ENCODE measurements around the gene RALGAPB.

RALGAPB gene

GRCh38 chr20:38534756-38535155 lies 62.1 kb downstream of the RALGAPB start:
- FAIRE-seq (no peak), DNase-seq (ENCODE audit: insufficient read length) (no peak)
- TF ChIP-seq TAF1 (IDR thresholded peaks at IDR 0.05; ENCODE audit: borderline replicate concordance, low read depth, low read length) = no peak
- no peak for TF ChIP-seq POLR2A (IDR thresholded peaks at IDR 0.05; ENCODE audit: low read depth, low read length)
- TF ChIP-seq POLR2AphosphoS5 (IDR thresholded peaks at IDR 0.05; ENCODE audit: low read depth, low read length) = no peak

- FAIRE-seq (no peak), DNase-seq (ENCODE audit: insufficient read length) (no peak)
These were observed 63.7 kb downstream of the RALGAPB start for GRCh38 chr20:38536310-38536709.

GRCh38 chr20:38537176-38537575 lies 64.5 kb downstream of the RALGAPB start:
- DNase-seq (ENCODE audit: insufficient read length) = no peak
- TF ChIP-seq TAF1 (IDR thresholded peaks at IDR 0.05; ENCODE audit: borderline replicate concordance, low read depth, low read length) = no peak
- TF ChIP-seq POLR2A (IDR thresholded peaks at IDR 0.05; ENCODE audit: low read depth, low read length) = no peak
- TF ChIP-seq POLR2AphosphoS5 (IDR thresholded peaks at IDR 0.05; ENCODE audit: low read depth, low read length) = no peak
- FAIRE-seq = no peak

More at GRCh38 chr20:38536310-38536709, 63.7 kb downstream of the RALGAPB start:
- no peak for TF ChIP-seq POLR2AphosphoS5 (IDR thresholded peaks at IDR 0.05; ENCODE audit: low read depth, low read length)
- no peak for TF ChIP-seq POLR2A (IDR thresholded peaks at IDR 0.05; ENCODE audit: low read depth, low read length)
- no peak for TF ChIP-seq TAF1 (IDR thresholded peaks at IDR 0.05; ENCODE audit: borderline replicate concordance, low read depth, low read length)

GRCh38 chr20:38538789-38539188 lies 66.1 kb downstream of the RALGAPB start:
- TF ChIP-seq POLR2A (IDR thresholded peaks at IDR 0.05; ENCODE audit: low read depth, low read length) (no peak), POLR2AphosphoS5 (IDR thresholded peaks at IDR 0.05; ENCODE audit: low read depth, low read length) (no peak), TAF1 (IDR thresholded peaks at IDR 0.05; ENCODE audit: borderline replicate concordance, low read depth, low read length) (no peak)
- FAIRE-seq = no peak
- DNase-seq (ENCODE audit: insufficient read length) = no peak

GRCh38 chr20:38543014-38543906 lies 70.6 kb downstream of the RALGAPB start:
- no peak for DNase-seq (ENCODE audit: insufficient read length)
- peak; percentile 87 for FAIRE-seq
- no peak for TF ChIP-seq TAF1 (IDR thresholded peaks at IDR 0.05; ENCODE audit: borderline replicate concordance, low read depth, low read length)
- no peak for TF ChIP-seq POLR2A (IDR thresholded peaks at IDR 0.05; ENCODE audit: low read depth, low read length)
- no peak for TF ChIP-seq POLR2AphosphoS5 (IDR thresholded peaks at IDR 0.05; ENCODE audit: low read depth, low read length)

GRCh38 chr20:38545771-38546170 lies 73.1 kb downstream of the RALGAPB start:
- DNase-seq (ENCODE audit: insufficient read length) (no peak), FAIRE-seq (no peak)
- no peak for TF ChIP-seq POLR2A (IDR thresholded peaks at IDR 0.05; ENCODE audit: low read depth, low read length)
- TF ChIP-seq POLR2AphosphoS5 (IDR thresholded peaks at IDR 0.05; ENCODE audit: low read depth, low read length) = no peak
- no peak for TF ChIP-seq TAF1 (IDR thresholded peaks at IDR 0.05; ENCODE audit: borderline replicate concordance, low read depth, low read length)

GRCh38 chr20:38547288-38548085 lies 74.8 kb downstream of the RALGAPB start:
- TF ChIP-seq POLR2AphosphoS5 (IDR thresholded peaks at IDR 0.05; ENCODE audit: low read depth, low read length) = no peak
- TF ChIP-seq POLR2A (IDR thresholded peaks at IDR 0.05; ENCODE audit: low read depth, low read length) = no peak
- no peak for TF ChIP-seq TAF1 (IDR thresholded peaks at IDR 0.05; ENCODE audit: borderline replicate concordance, low read depth, low read length)
- no peak for FAIRE-seq
- DNase-seq (ENCODE audit: insufficient read length) = no peak

- TF ChIP-seq POLR2AphosphoS5 (IDR thresholded peaks at IDR 0.05; ENCODE audit: low read depth, low read length) (no peak), POLR2A (IDR thresholded peaks at IDR 0.05; ENCODE audit: low read depth, low read length) (no peak), TAF1 (IDR thresholded peaks at IDR 0.05; ENCODE audit: borderline replicate concordance, low read depth, low read length) (no peak)
- FAIRE-seq = no peak
- no peak for DNase-seq (ENCODE audit: insufficient read length)
These were observed 75.9 kb downstream of the RALGAPB start for GRCh38 chr20:38548356-38549083.

- DNase-seq (ENCODE audit: insufficient read length) = no peak
- no peak for FAIRE-seq
- TF ChIP-seq TAF1 (IDR thresholded peaks at IDR 0.05; ENCODE audit: borderline replicate concordance, low read depth, low read length) (no peak), POLR2AphosphoS5 (IDR thresholded peaks at IDR 0.05; ENCODE audit: low read depth, low read length) (no peak), POLR2A (IDR thresholded peaks at IDR 0.05; ENCODE audit: low read depth, low read length) (no peak)
These were observed 77.6 kb downstream of the RALGAPB start for GRCh38 chr20:38550274-38550673.

GRCh38 chr20:38551056-38551626 lies 78.5 kb downstream of the RALGAPB start:
- FAIRE-seq = no peak
- TF ChIP-seq POLR2AphosphoS5 (IDR thresholded peaks at IDR 0.05; ENCODE audit: low read depth, low read length) (no peak), POLR2A (IDR thresholded peaks at IDR 0.05; ENCODE audit: low read depth, low read length) (no peak), TAF1 (IDR thresholded peaks at IDR 0.05; ENCODE audit: borderline replicate concordance, low read depth, low read length) (no peak)

GRCh38 chr20:38554986-38555385 lies 82.3 kb downstream of the RALGAPB start:
- TF ChIP-seq POLR2A (IDR thresholded peaks at IDR 0.05; ENCODE audit: low read depth, low read length) (no peak), TAF1 (IDR thresholded peaks at IDR 0.05; ENCODE audit: borderline replicate concordance, low read depth, low read length) (no peak), POLR2AphosphoS5 (IDR thresholded peaks at IDR 0.05; ENCODE audit: low read depth, low read length) (no peak)
- FAIRE-seq (no peak), DNase-seq (ENCODE audit: insufficient read length) (no peak)

More at GRCh38 chr20:38551056-38551626, 78.5 kb downstream of the RALGAPB start:
- DNase-seq (ENCODE audit: insufficient read length) = no peak
